GOT3 (cell line): ENCODE results near the gene DNAJB8.

ENCODE experiments used
- DNase-seq: peaks from one replicate; lab custom pipeline; 2025; ENCODE audit warnings: mixed read lengths; lab: John Stamatoyannopoulos, UW

The DNAJB8 gene

DNA sequence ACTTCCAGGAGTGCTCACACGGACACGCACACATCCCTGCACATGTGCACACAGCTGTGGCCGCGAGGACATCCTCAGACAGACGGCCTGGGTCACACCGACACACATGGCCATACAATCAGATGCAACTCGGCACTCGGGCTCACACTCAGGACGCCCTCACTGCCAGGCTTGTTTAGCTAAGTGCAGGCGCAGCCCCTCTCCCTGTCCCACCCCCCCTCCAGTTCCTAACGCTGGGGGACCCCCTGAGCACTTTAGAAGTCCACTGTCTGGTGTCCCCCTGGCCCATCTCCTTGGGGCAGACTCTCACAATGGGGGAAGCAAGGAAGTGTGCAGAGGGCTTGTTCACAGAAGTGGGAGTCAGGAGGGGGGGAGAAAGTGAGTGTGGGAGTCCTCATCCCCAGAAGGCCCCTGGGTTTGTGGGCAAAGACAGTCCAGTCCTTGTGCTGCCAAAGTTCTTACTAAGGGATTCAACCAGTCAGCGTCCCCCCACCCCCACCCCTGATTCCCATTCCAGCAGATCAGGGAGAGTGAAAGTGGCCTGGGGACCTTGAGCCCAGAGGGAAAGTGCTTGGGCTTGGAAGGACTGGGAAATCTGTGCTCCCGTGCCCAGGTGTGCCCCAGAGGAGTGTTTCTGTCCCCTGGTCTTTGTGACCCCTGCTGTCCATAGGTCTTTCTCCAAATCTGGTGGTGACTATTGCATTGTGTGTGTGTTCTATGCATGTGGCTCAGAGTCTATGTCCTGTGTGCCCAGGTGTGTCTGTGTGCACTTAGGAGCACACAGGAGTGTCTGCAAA is 27.1 kb upstream of the DNAJB8 start:
- no peak for DNase-seq

DNA sequence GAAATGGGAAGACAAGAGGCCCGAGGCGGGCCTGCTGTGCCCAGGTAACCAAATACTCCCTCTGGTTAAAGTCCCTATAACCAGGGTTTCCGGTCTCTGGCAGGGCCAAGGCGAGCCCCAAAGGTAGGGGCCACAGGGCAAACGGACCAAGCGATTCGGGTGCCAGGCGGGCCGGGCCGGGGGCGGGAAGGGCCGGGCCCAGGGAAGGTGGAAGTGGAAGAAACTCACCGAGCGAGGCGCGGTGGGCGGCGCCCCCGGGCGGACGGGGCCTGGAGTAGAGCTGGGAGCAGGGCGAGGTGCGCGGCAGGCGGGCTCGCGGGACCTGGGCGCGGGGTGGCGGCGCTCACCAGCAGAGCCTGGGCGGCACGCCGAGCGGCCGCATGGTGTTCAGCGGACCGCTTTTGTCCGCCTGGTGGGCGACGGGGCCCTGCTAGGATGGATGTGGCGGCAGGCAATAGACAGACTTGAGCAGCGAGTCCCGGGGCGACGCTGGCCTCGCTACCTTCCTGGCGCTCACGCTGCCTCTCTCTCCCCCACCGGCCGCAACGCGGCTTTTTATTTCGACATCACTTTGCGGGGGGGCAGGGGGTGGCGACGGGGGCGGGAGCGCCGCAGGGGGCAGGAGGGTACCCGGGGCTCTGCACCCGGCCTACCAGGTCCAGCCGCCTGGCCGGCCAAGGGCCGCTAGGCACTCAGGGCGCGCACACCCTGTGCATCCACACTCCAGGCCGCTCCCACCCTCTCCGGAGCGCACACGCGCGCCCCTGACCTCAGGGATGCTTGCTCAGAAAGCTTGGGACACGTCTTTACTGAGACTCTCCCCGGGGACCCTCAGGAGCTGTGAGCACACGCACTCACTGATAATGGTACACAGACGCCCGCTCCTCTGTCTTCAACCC is 26.2 kb upstream of the DNAJB8 start, which contains the start of gene GATA2:
Gene GATA2 (minus strand): TSS at position 531 of the 899 bp plus-strand sequence. CDS start 6,170 bp downstream, outside the sequence.
- DNase-seq, result no peak

DNA sequence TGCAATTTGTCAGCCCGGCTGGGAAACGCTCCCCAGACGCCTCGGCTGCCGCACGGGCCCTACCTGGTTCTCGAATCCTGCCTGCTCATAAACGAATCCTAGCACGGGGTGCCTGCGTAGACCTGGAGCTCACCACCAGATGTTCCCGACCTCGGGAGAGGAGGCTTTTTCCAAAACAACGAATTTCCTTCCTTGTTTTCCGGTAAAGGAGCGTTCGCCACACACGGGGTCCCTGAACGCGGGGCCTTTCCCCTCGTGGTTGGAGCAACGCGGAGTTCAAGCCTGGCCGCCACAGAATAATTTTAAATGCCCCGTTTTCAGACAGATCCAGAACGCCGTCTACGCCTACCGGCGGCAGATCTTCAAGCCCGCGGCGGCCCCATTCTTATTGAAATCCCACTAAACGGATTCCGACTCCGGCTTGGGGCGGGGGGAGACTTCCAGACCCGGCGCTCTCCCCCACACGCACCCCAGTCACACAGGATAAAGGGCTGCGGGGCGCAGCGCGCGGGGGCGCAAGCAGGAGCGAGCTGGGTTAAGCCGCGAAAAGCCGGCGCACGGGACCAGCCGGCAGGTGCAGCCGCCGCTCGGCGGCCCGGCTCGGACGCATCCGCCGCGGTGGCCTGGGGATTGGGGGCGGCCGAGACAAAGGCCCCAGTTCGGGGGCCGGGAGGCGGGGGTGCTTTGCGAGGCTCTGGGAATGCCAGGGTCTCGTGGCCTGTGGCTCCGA is 25.4 kb upstream of the DNAJB8 start:
- no peak for DNase-seq

DNA sequence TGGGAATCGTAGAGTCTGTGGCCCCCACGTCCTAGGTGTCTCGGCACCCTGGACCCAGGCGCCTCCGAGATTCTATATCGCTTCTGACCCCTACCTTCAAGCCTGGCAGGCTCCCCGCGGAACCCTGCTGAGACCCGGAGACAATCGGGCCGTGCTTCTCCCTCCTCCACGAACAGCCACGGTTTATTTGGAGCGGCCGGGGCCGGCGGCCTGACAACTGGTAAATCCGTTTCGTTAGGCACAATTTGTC is 24.9 kb upstream of the DNAJB8 start:
- DNase-seq, result no peak

DNA sequence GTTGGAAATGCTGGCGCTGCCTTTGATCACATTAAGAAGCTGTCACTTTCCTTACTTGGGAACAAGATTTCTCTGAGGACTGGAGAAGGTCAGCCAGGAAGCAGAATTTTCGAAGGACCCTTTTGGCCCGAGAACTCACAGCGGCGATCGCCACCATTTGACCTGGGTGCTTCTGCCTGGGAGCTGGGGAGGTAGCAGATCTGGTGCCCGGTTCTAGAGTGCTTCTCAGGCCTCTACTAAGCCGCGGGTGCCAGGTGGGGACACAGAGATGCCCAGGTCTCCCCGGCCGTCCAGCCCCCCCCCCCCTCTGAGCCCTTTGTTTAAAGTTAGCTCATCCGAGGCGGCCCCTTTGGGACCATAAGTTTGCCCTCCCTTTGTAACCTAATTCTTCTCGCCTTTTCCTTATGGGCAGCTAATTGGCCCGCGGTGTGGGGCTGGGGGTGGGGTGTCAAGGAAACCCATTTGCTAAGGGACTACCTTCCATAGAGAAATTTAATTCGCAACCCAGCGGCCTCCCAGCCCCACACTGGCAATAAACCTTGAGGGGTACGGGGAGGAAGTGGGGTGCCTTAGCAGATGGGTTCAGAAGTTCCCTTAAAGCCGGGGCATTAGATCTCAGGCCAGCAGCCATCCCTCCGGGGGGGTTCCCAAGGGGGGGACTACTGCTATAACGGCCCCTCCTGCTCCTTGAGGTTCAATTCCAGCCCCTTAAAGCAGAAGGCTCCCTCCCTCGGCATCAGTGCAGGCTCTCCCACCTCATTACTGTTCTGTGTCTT is 24.4 kb upstream of the DNAJB8 start:
- DNase-seq, result no peak

- DNase-seq, result no peak
Observed at GRCh38 chr3:128490650-128490914, 23.9 kb upstream of the DNAJB8 start.

DNA sequence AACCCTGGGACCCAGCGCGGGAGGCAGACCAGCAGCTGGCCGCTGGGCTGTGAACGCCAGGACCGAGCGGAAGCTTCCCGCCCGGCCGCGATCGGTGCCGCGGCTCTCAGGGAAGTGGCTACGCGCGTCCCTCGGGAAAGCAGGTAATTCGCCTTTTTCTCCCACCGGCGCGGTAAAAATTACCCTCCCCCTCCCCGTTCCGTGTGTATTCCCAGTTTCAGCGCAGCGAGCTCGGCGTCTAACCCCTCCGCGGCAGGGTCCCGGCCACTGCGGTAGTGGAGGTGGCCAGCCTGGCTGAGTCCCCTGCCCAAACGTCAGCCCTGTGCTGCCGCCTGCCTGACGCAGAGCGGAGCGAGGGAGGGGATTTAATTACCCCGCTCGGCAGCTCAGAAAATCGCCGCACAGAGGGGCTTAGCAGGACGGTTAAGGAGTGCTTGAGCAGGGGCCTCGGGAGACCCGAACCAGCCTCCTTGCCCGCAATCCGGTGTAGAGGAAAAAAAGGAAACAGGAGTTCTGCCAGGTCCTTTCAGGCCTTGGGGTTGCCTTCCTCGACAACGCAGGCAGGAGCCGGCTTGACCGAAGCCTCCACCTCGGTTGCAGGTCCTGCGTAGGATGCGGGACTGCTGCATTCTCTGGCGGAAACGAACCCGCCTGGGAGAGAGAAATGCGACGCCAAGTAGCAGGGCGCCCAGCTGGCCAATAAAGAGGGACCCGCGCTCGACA is 23.4 kb upstream of the DNAJB8 start:
- no peak for DNase-seq

DNA sequence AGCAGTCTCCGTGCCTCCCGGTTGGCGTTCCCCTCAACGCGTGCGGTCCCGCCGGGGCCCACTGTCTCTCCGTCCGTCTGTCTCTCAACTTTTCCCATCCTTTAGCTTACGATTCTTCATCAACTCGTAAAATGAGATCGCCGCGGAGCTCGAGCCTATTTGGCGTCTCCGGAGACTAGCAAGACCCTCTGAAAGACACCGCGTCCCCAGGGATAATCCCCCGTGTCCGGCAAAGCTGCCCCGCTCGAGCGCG is 22.9 kb upstream of the DNAJB8 start:
- no peak for DNase-seq

GRCh38 chr3:128488991-128489673 is 22.4 kb upstream of the DNAJB8 start:
- DNase-seq, result no peak

- DNase-seq, result no peak
Observed at GRCh38 chr3:128488636-128488990, 21.9 kb upstream of the DNAJB8 start.

DNA sequence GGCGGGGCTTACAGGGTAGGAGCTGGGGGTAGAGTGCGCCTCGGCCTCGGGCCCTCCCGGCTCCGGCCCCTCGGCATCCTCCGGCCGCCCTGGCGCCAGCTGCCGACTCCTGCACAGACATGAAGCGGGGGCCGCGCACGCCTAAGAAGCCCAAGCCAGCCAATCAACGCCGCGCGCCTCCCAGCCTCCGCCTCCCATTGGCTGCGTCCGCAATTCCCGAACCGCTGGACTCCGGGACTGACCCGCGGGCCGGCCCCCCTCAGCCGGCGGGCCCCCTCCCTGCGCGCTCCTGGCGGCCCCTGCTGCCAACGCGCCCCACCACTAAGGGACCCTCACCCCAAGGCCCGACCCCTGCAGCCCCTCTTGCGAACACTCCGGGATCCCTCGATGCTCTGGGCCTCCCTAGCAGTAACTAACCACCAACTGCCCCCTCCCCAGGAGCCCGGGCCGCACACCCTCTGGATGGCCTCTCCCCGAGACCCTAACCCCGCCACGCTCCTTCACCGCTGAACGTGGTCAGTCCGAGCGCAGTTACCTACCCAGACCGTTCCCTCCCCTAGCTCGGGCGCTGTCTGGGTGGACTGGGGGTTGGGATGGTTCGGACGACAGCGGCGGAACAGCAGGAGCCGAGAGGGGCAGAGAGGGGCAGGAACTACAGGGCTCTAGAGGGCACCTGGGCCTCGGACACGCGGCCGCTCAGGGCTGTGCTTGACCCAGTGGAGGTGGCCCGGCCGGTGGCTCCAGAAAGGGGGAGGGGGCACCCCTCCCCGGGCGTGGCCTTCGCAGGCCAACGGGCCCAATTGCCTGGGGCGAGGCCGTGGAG is 21.3 kb upstream of the DNAJB8 start:
- DNase-seq, result no peak

GRCh38 chr3:128487538-128487812 is 20.8 kb upstream of the DNAJB8 start:
- no peak for DNase-seq

GRCh38 chr3:128486681-128487537 is 20.2 kb upstream of the DNAJB8 start:
- no peak for DNase-seq

DNA sequence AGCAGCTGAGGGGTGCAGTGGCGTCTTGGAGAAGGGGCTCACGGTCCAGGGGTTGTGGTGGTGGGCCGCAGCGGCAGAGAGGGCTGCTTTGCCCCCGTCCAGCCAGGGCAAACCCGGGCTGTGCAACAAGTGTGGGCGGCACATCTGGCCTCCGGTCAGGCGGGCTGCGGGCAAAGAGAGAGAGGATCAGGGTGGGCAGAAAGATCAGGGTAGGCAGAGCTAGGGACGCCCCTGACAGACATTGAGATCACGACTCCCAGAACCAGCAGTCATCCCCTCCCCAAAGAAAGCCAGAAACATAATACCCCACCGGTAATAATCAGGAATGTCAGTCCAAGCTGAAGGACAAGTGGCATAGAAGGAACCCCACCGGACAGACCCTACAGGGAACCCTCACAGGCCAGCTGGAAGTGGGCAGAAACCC is 19.5 kb upstream of the DNAJB8 start:
- DNase-seq, result no peak

- DNase-seq, result no peak
Observed at GRCh38 chr3:128485282-128486204, 18.9 kb upstream of the DNAJB8 start.

DNA sequence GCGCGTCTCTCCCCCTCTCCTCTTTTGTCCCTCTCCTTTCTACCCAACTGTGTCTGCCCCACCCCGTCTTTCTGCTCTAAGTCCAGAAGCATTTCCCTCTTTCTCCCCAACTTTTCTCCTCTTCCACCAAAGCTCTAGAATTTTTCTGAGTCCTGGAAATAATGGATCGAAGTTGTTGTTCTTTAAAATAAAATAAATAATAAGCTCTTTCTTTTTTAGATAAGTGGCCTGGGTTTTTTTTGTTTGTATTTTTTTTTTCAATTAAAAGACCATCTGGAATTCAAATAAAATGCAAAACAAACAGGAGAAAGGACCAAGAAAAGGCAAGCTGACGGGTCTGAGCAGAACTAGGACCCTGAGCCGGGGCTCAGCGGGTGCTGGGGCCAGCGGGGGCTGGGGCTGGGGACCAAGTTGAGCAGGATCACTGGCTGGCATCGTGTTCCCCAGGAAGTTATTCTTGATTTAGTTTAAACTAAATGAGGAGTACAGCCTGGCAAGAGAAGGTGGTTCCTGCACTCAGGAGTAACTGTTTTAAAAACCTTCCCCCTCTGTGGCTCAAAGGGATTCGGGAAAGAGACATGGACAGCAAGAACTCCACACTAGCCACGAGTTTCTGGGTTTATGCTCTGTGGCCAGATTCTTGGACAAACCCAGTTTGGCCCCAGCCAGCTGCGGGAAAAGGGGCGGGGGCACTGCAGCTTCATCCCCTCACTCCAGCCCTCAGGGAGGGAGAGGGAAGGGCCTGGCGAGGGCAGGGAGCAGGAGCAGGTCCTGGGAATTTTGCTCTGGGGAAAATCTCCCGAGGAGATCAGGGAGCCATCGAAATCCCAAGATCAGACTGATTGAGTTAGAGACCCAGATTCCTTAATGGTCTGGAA is 18.0 kb upstream of the DNAJB8 start:
- no peak for DNase-seq

DNA sequence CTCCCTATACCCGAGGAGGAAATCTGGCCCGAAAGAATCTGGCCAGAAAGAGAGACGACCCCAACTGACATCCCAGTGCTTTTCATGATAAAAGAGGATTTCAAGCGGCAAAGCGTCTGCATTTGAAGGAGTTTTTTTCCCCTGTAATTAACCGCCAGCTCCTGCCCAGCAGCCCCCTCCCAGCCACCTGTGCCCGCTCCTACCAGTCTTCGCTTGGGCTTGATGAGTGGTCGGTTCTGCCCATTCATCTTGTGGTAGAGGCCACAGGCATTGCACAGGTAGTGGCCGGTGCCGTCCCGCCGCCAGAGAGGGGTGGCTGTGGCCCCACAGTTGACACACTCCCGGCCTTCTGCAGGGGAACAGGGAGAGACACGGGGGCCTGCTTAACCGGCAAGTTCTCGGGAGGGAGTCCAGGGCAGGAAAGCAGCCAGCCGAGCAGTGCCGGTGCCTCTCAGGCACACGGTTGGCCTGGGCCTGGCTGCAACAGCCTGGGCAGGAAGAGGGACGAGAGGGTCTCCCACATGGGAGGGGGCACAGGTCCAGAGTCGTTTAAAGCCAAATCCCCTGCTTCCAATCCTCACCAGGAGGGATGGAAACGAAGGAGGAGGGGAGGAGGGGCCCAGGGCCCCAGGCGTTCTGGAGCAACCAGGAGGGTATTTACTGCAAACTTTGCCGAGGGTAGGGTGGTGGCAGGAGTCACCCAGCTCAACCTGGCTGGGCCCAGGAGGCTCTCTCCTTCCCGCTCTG is 17.1 kb upstream of the DNAJB8 start:
- DNase-seq, result no peak
